ENCODE data around the gene PPP1R16B. TPM values are rescaled to one million over a fixed set of nuclear protein-coding genes. Genes with fewer than 3 reads are reported as not detected.
A peak's percentile ranks its signal among the peaks of the same experiment; 100 is the strongest.

Gene PPP1R16B
- total RNA-seq, 1 donor from 2014 or later, result 46.9 TPM

- DNase-seq (ENCODE audit: low spot score), result no peak
- Mint-ChIP-seq H3K4me3 (ENCODE audit: unreplicated experiment) (no peak overlapping the region), H3K27me3 (ENCODE audit: unreplicated experiment) (peaks cover 12% of the 10 kb centered on the region), H3K36me3 (ENCODE audit: low read depth, unreplicated experiment) (peaks cover 15% of the 10 kb centered on the region), H3K27ac (ENCODE audit: unreplicated experiment) (no peak overlapping the region), H3K4me1 (ENCODE audit: unreplicated experiment) (peaks cover 3% of the 10 kb centered on the region), H3K9me3 (ENCODE audit: unreplicated experiment) (no peaks in the 10 kb centered on the region)
- TF ChIP-seq CTCF (IDR thresholded peaks at IDR 0.05; ENCODE audit: unreplicated experiment), result no peak
Observed at GRCh38 chr20:38920411-38920810, 114.9 kb downstream of the PPP1R16B start.

GRCh38 chr20:38920851-38921250, 115.4 kb downstream of the PPP1R16B start:
- no peak overlapping the region for H3K4me3 Mint-ChIP-seq (ENCODE audit: unreplicated experiment)
- H3K27ac Mint-ChIP-seq (ENCODE audit: unreplicated experiment), result no peak overlapping the region
- H3K9me3 Mint-ChIP-seq (ENCODE audit: unreplicated experiment), result no peaks in the 10 kb centered on the region
- peaks cover 15% of the 10 kb centered on the region for H3K36me3 Mint-ChIP-seq (ENCODE audit: low read depth, unreplicated experiment)
- peaks cover 3% of the 10 kb centered on the region for H3K4me1 Mint-ChIP-seq (ENCODE audit: unreplicated experiment)
- no peak for DNase-seq (ENCODE audit: low spot score)
- TF ChIP-seq CTCF (IDR thresholded peaks at IDR 0.05; ENCODE audit: unreplicated experiment), result no peak
- peaks cover 12% of the 10 kb centered on the region for H3K27me3 Mint-ChIP-seq (ENCODE audit: unreplicated experiment)

GRCh38 chr20:38924718-38925117, 119.2 kb downstream of the PPP1R16B start:
- peak overlapping the region; percentile 33 for H3K27ac Mint-ChIP-seq (ENCODE audit: unreplicated experiment)
- DNase-seq (ENCODE audit: low spot score), result no peak
- H3K9me3 Mint-ChIP-seq (ENCODE audit: unreplicated experiment), result no peaks in the 10 kb centered on the region
- peaks cover 4% of the 10 kb centered on the region for H3K36me3 Mint-ChIP-seq (ENCODE audit: low read depth, unreplicated experiment)
- peak overlapping the region; percentile 40 for H3K4me3 Mint-ChIP-seq (ENCODE audit: unreplicated experiment)
- H3K4me1 Mint-ChIP-seq (ENCODE audit: unreplicated experiment), result peaks cover 9% of the 10 kb centered on the region
- TF ChIP-seq CTCF (IDR thresholded peaks at IDR 0.05; ENCODE audit: unreplicated experiment), result no peak
- H3K27me3 Mint-ChIP-seq (ENCODE audit: unreplicated experiment), result peaks cover 7% of the 10 kb centered on the region

GRCh38 chr20:38926142-38926933, 120.8 kb downstream of the PPP1R16B start, which contains the start of gene FAM83D:
FAM83D (plus strand) TSS chr20:38926417; CDS start chr20:38926443, 26 bp downstream.
- Mint-ChIP-seq H3K9me3 (ENCODE audit: unreplicated experiment) (no peaks in the 10 kb centered on the region), H3K4me3 (ENCODE audit: unreplicated experiment) (peak within 1 kb of the TSS; percentile 89), H3K36me3 (ENCODE audit: low read depth, unreplicated experiment) (peaks cover 4% of the 10 kb centered on the region), H3K27ac (ENCODE audit: unreplicated experiment) (no peak within 1 kb of the TSS), H3K27me3 (ENCODE audit: unreplicated experiment) (peaks cover 7% of the 10 kb centered on the region), H3K4me1 (ENCODE audit: unreplicated experiment) (peaks cover 9% of the 10 kb centered on the region)
- DNase-seq (ENCODE audit: low spot score), result peak; percentile 96
- peak; percentile 68 for TF ChIP-seq CTCF (IDR thresholded peaks at IDR 0.05; ENCODE audit: unreplicated experiment)

GRCh38 chr20:38926934-38927616, 121.6 kb downstream of the PPP1R16B start:
- Mint-ChIP-seq H3K27me3 (ENCODE audit: unreplicated experiment) (peaks cover 7% of the 10 kb centered on the region), H3K27ac (ENCODE audit: unreplicated experiment) (no peak overlapping the region), H3K36me3 (ENCODE audit: low read depth, unreplicated experiment) (peaks cover 4% of the 10 kb centered on the region), H3K4me3 (ENCODE audit: unreplicated experiment) (peak overlapping the region; percentile 89), H3K4me1 (ENCODE audit: unreplicated experiment) (peaks cover 9% of the 10 kb centered on the region), H3K9me3 (ENCODE audit: unreplicated experiment) (no peaks in the 10 kb centered on the region)
- TF ChIP-seq CTCF (IDR thresholded peaks at IDR 0.05; ENCODE audit: unreplicated experiment), result no peak
- DNase-seq (ENCODE audit: low spot score), result no peak
